ENCODE results near the gene MMS22L.

GRCh38 chr6:97312241-97312640, 29.2 kb upstream of the MMS22L start:
- TF ChIP-seq, protein P1, sequence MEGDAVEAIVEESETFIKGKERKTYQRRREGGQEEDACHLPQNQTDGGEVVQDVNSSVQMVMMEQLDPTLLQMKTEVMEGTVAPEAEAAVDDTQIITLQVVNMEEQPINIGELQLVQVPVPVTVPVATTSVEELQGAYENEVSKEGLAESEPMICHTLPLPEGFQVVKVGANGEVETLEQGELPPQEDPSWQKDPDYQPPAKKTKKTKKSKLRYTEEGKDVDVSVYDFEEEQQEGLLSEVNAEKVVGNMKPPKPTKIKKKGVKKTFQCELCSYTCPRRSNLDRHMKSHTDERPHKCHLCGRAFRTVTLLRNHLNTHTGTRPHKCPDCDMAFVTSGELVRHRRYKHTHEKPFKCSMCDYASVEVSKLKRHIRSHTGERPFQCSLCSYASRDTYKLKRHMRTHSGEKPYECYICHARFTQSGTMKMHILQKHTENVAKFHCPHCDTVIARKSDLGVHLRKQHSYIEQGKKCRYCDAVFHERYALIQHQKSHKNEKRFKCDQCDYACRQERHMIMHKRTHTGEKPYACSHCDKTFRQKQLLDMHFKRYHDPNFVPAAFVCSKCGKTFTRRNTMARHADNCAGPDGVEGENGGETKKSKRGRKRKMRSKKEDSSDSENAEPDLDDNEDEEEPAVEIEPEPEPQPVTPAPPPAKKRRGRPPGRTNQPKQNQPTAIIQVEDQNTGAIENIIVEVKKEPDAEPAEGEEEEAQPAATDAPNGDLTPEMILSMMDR (IDR thresholded peaks at IDR 0.05) = no peak
- no peak for TF ChIP-seq ZFX (IDR thresholded peaks at IDR 0.05; ENCODE audit: borderline replicate concordance)
